RWPE2 (cell line): ENCODE results near the gene POU2AF1.

Experiments
- ATAC-seq: fragments of 200-7000 bp; cut with Tn5 transposase; 3 replicates; pipeline ENCODE4 v1.9.1; 2021; ENCODE audit warnings: low read depth
- DNase-seq: peaks from one replicate; pipeline ENCODE4 v3.0.0-alpha.2; 2020; ENCODE audit warnings: low spot score
- H3K27ac ChIP-seq: fragments of 450-650 bp; 2 replicates; pipeline ENCODE4 v1.5.1; 2017; ENCODE audit warnings: mild to moderate bottlenecking; ENCODE audit not compliant: poor library complexity, severe bottlenecking
- H3K27me3 ChIP-seq: fragments of 250-450 bp; sonication (Bioruptor Pico); 2 replicates; pipeline ENCODE4 v1.5.1; 2021; ENCODE audit warnings: mild to moderate bottlenecking, moderate library complexity; ENCODE audit not compliant: insufficient read depth, poor library complexity, severe bottlenecking
- H3K36me3 ChIP-seq: fragments of 250-450 bp; sonication (Bioruptor Pico); 2 replicates; pipeline ENCODE4 v1.5.1; 2020; ENCODE audit warnings: low read depth, mild to moderate bottlenecking, moderate library complexity
- H3K4me1 ChIP-seq: fragments of 250-450 bp; sonication (Bioruptor Pico); 2 replicates; pipeline ENCODE4 v1.5.1; 2021; ENCODE audit warnings: mild to moderate bottlenecking, moderate library complexity; ENCODE audit not compliant: insufficient read depth, poor library complexity, severe bottlenecking
- H3K4me3 ChIP-seq: fragments of 250-450 bp; sonication (Bioruptor Pico); 2 replicates; pipeline ENCODE4 v1.5.1; 2021; ENCODE audit warnings: mild to moderate bottlenecking, moderate library complexity; ENCODE audit not compliant: severe bottlenecking
- H3K9me3 ChIP-seq: fragments of 250-450 bp; sonication (Bioruptor Pico); 2 replicates; pipeline ENCODE4 v1.5.1; 2021; ENCODE audit warnings: mild to moderate bottlenecking, moderate library complexity; ENCODE audit not compliant: severe bottlenecking
- CTCF ChIP-seq: fragments of 450-650 bp; IDR thresholded peaks from one replicate; pipeline ENCODE4 v1.5.1; 2017; ENCODE audit warnings: mild to moderate bottlenecking, moderate library complexity; ENCODE audit not compliant: poor library complexity, severe bottlenecking

POU2AF1 gene

GRCh38 chr11:111302298-111302697 is 76.8 kb downstream of the POU2AF1 start:
- DNase-seq (no peak), ATAC-seq (no peak)
- Histone ChIP-seq H3K9me3 (no peaks in the 10 kb centered on the region), H3K27ac (no peak overlapping the region), H3K36me3 (no peaks in the 10 kb centered on the region), H3K4me1 (no peaks in the 10 kb centered on the region), H3K4me3 (no peak overlapping the region), H3K27me3 (peaks cover 25% of the 10 kb centered on the region)
- no peak for TF ChIP-seq CTCF
